AG08395 (cell line): ENCODE measurements around the gene SMNDC1.
"Not testable (repeated sequence)": the region's sequence is repeated elsewhere in the genome, so short reads cannot be mapped to it uniquely, and the experiment has no call there.

Experiments
- DNase-seq: peaks from one replicate; pipeline ENCODE4 v3.0.0; 2012; ENCODE audit warnings: mixed read lengths, low spot score

The SMNDC1 gene

GRCh38 chr10:110279407-110279986 is 25.2 kb downstream of the SMNDC1 start:
- DNase-seq = peak; percentile 63

- DNase-seq = no peak
These were observed 25.9 kb downstream of the SMNDC1 start for GRCh38 chr10:110278562-110279406.

DNA sequence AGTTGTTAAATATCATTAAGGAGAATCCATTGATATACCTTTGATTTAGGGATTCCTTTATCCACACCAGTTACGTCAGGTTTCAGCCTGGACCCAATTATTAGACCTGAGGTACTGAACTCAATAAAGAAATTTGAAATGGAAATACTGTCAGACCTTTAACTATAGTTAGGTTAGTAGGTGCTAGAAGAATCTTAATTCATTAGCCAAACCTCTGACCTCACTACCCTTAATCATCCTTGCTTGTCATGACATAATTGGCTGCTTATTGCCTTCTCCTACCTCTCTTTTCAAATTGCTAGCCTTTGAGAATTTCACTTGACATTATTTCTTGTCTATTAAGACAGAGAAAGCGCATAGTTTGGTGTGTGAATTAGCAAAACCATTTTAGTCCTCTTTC is 27.1 kb downstream of the SMNDC1 start:
- DNase-seq = no peak

DNA sequence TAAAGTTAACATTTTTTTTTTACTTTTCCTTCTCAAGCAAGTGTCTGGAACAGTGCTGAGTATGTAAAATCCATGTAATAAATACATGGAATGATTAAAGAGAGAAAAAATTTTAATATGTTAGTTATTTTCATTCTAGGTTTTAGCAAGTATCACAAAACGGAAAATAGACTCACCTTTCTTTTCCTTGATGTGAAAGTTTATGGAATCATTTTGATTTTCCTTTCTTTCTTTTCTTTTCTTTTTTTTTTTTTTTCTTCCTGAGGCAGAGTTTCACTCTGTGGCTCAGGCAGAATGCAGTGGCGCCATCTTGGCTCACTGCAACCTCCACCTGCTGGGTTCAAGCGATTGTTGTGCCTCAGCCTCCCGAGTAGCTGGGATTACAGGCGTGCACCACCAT is 28.1 kb downstream of the SMNDC1 start:
- no peak for DNase-seq

DNA sequence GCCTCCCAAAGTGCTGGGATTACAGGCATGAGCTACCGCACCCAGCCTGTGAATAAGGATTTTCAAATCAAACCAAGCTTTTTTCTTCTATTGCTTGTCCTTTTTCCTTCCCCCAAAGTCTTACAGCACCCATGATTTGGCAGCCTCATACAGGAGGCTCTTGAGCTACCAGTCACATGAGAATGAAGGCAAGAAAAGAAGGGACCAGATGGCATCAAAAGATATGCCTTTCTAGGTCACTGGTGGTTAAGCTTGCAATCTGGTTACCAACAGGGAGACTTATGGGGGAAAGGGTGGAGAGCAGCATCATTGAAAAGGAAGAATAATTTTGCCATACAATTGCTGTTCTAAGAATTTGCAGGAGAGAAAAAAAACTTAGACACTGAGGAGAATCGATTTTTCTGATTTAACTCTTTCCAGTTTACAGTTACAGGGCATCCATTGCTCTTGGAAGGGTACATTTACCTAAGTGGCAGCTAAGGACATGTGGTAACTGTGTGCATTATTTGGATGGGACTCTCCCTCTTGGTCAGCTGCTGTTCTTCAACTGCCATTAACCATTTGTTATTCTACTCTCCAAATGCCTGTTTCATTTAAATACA is 29.5 kb downstream of the SMNDC1 start:
- DNase-seq = no peak

DNA sequence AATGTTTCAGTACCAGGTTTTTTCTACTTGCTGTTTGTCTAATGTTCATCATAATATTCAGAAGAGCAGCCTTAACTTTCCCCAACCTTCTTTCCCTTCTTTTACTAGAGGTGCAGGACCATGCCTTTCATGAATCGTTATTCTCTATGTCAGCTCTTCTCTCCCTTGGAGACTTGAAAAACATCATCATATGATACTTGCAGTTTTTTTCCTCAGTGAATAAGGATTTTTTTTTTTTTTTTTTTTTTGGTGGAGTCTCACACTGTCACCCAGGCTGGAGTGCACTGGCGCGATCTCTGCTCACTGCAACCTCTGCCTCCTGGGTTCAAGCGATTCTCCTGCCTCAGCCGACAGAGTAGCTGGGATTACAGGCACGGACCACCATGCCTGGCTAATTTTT is 30.1 kb downstream of the SMNDC1 start:
- DNase-seq = no peak

DNA sequence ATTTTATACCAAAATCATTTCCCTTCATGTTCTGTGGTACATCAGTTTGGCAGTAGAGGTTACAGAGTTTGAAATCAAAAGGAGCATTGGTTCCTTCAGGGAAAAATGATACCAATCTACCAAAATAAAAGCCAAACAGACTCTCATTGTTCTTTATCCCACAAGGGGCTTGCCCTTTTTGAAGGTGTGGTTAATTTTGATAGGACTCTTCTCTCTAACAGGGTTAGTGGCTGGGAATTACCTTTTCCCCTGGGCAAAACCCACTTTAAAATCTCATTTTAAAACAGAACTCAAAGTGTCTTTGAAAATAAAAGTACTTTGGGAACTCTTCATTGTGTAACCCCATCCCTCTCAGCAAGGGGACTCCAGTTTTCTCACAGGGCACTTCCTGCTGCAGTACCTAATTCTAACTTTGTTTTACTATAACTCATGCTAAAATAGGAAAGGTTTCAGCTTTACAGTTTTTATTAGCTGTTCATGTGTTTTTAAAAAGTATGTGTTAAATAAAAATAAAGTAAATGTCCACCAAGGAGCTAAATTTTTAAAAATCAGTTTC is 30.6 kb downstream of the SMNDC1 start:
- no peak for DNase-seq

- peak; percentile 69 for DNase-seq
These were observed 31.2 kb downstream of the SMNDC1 start for GRCh38 chr10:110273474-110273873.

DNA sequence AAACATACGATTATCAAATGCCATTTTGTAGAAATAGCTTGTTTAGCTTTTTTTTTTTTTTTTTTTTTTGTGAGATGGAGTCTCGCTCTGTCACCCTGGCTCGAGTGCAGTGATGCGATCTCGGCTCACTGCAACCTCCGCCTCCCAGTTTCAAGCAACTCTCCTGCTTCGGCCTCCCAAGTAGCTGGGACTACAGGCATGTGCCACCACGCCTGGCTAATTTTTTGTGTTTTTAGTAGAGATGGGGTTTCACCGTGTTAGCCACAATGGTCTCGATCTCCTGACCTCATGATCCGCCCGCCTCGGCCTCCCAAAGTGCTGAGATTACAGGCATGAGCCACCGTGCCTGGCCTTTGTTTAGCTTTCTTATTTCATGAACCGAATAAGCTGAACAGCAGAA is 31.7 kb downstream of the SMNDC1 start:
- not testable (repeated sequence) for DNase-seq

- no peak for DNase-seq
These were observed 35.1 kb downstream of the SMNDC1 start for GRCh38 chr10:110269374-110270318.

DNA sequence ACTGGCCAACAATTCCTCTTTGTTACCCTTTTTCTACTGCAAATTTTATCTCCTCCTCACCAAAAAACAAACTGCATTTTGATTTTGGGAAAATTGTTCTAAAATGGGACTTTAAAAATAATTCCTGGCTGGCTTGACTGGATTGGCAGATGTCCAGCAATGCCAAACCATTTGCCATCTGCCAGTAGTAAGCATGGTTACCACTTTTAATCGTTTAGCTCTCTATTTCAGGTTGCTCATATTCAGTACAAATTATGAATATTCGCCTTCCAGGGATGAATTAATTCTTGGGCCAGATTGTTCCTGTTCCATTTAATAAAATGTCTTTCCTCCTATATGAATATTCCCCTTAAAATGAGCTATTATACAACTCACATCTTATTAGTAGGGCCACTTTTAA is 35.7 kb downstream of the SMNDC1 start:
- no peak for DNase-seq

GRCh38 chr10:110268442-110268841 is 36.3 kb downstream of the SMNDC1 start:
- no peak for DNase-seq

- DNase-seq = no peak
These were observed 37.4 kb downstream of the SMNDC1 start for GRCh38 chr10:110267276-110267675.

DNA sequence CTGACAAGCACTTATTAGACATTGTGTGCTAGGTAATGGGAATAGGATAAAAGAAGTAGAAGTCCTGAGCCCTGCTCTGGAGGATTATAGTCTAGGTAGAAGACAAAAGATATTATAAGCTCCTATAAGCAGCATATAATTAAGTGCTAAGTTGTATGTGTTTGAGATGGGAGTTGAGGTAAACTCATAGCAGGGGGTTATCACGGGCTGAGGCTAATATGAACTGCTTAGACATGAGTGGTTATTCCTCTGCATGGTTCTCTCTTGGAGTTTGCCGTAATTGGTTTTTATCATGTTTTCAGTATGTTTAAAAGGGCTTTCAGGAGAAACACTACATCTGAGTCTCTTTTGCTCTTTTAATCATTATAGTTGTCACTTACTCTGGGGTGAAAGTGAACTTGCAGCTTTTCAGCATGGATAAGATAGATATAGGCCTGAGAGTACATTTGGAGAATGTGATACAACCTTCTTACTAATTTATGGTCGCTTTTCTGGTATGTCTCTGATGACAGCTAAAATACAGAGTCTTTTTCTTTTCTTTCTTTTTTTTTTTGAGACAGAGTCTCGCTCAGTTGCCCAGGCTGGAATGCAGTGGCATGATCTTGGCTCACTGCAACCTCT is 39.0 kb downstream of the SMNDC1 start:
- no peak for DNase-seq

GRCh38 chr10:110263164-110263563 is 41.6 kb downstream of the SMNDC1 start:
- no peak for DNase-seq

DNA sequence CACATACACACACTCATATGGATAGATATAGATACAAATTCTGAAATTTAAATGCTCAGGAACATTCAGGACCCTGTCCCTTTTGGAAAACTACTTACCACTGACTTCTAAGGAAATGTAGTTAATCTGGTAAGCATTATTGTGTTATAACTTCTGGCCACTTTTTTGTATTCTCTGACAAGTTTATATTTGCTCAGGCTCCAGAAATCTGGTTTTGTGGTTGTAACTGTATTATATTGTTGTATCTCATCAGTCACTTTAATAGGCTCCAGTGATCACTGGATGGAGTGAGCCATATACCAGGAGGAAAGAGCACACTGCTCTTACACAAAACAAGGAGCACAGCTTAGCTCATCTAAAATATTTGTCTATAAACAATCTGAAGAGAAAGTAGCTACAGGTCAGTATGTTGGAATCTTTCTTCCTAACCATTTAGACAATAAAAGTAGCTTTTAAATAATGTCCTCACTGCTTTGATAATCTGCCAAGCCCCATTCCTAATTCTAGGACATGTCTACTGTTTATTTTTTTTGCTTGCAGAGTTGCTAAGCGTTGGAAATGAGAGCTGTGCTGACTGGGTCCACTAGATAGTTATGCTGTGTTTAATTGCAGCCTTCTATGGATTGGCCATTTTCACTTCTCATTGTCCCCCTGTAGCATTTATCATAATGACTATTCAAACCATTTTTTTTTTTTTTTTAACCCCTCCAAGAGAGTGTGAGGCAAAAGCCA is 43.8 kb downstream of the SMNDC1 start:
- DNase-seq = peak; percentile 7

- DNase-seq = no peak
These were observed 45.4 kb downstream of the SMNDC1 start for GRCh38 chr10:110259317-110259716.

GRCh38 chr10:110258542-110258941 is 46.2 kb downstream of the SMNDC1 start:
- no peak for DNase-seq

- DNase-seq = no peak
These were observed 50.3 kb downstream of the SMNDC1 start for GRCh38 chr10:110254467-110254866.

DNA sequence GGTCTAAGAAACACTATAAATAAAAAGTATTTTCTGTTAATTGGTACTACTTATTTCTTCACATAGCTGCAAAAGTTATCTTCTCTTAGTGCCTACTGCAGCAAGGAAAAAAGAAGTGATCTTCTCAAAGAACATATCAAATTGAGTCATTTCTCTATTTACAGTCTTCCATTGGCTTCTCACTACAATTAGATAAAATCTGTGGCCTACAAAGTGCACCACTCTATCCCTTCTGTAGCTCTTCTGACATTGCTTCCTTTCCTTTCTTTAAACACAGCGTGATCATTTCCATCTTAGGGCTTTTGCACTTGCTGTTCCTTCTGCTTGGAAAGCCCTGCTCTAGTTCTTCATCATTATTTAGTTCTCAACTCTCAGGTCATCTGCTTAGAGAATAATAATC is 52.6 kb downstream of the SMNDC1 start:
- no peak for DNase-seq

GRCh38 chr10:110251392-110251791 is 53.3 kb downstream of the SMNDC1 start:
- DNase-seq = not testable (repeated sequence)
